ENCODE measurements around the gene SORCS1.

Gene SORCS1

DNA sequence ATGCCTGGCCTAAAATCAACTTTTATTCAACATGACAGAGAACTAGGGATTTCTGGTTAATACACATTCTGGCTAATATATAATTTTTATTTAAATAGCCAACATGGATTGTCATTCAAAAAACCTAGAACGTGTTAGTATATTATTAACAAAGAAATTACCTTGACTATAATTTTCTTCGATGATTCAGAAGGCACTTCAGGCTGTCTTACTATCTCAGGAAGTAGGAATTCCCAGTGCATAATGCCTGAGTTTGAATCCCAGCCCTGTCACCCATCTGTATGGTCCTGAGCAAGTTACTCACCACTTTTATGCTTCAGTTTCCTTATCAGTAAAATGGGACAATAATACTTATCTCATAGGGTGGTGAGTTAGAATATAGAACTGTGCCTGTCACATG, 106.2 kb downstream of the SORCS1 start:
- Histone ChIP-seq H3K9me3 (ENCODE audit: insufficient read depth, low read length) (no peaks in the 10 kb centered on the region), H3K36me3 (ENCODE audit: low read length) (no peaks in the 10 kb centered on the region), H2AFZ (ENCODE audit: low read depth, low read length, severe bottlenecking) (no peak overlapping the region), H3F3A (ENCODE audit: insufficient read depth) (no peaks in the 10 kb centered on the region), H4K20me1 (ENCODE audit: low read depth, low read length) (no peaks in the 10 kb centered on the region), H3K9ac (ENCODE audit: low read length) (no peak overlapping the region), H3K27me3 (ENCODE audit: low read length) (no peaks in the 10 kb centered on the region), H3K4me3 (ENCODE audit: insufficient read depth, low read length, poor library complexity, severe bottlenecking) (no peak overlapping the region), H3K9me2 (replicated peaks; ENCODE audit: insufficient read depth, low read length) (no peaks in the 10 kb centered on the region), H3K79me2 (ENCODE audit: insufficient read depth, low read length) (no peaks in the 10 kb centered on the region), H3K4me2 (ENCODE audit: low read depth, low read length, poor library complexity, severe bottlenecking) (no peak overlapping the region), H3K27ac (ENCODE audit: low read depth, low read length) (no peak overlapping the region)
- TF ChIP-seq, protein P1, sequence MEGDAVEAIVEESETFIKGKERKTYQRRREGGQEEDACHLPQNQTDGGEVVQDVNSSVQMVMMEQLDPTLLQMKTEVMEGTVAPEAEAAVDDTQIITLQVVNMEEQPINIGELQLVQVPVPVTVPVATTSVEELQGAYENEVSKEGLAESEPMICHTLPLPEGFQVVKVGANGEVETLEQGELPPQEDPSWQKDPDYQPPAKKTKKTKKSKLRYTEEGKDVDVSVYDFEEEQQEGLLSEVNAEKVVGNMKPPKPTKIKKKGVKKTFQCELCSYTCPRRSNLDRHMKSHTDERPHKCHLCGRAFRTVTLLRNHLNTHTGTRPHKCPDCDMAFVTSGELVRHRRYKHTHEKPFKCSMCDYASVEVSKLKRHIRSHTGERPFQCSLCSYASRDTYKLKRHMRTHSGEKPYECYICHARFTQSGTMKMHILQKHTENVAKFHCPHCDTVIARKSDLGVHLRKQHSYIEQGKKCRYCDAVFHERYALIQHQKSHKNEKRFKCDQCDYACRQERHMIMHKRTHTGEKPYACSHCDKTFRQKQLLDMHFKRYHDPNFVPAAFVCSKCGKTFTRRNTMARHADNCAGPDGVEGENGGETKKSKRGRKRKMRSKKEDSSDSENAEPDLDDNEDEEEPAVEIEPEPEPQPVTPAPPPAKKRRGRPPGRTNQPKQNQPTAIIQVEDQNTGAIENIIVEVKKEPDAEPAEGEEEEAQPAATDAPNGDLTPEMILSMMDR (IDR thresholded peaks at IDR 0.05; ENCODE audit: insufficient read depth, low read length, poor library complexity, severe bottlenecking), result no peak
- no peak for TF ChIP-seq EZH2phosphoT487 (conservative IDR thresholded peaks at IDR 0.05; ENCODE audit: low read length)

GRCh38 chr10:107056182-107056581, 108.3 kb downstream of the SORCS1 start:
- Histone ChIP-seq H3K36me3 (ENCODE audit: low read length) (no peaks in the 10 kb centered on the region), H2AFZ (ENCODE audit: low read depth, low read length, severe bottlenecking) (no peak overlapping the region), H3K27me3 (ENCODE audit: low read length) (no peaks in the 10 kb centered on the region), H3F3A (ENCODE audit: insufficient read depth) (no peaks in the 10 kb centered on the region), H3K27ac (ENCODE audit: low read depth, low read length) (no peak overlapping the region), H3K79me2 (ENCODE audit: insufficient read depth, low read length) (no peaks in the 10 kb centered on the region), H3K4me3 (ENCODE audit: insufficient read depth, low read length, poor library complexity, severe bottlenecking) (no peak overlapping the region), H3K9me2 (replicated peaks; ENCODE audit: insufficient read depth, low read length) (no peaks in the 10 kb centered on the region), H3K9ac (ENCODE audit: low read length) (no peak overlapping the region), H4K20me1 (ENCODE audit: low read depth, low read length) (no peaks in the 10 kb centered on the region), H3K9me3 (ENCODE audit: insufficient read depth, low read length) (no peaks in the 10 kb centered on the region), H3K4me2 (ENCODE audit: low read depth, low read length, poor library complexity, severe bottlenecking) (no peak overlapping the region)
- TF ChIP-seq, protein P1 (IDR thresholded peaks at IDR 0.05; ENCODE audit: insufficient read depth, low read length, poor library complexity, severe bottlenecking), result no peak
- TF ChIP-seq EZH2phosphoT487 (conservative IDR thresholded peaks at IDR 0.05; ENCODE audit: low read length), result no peak

GRCh38 chr10:107054469-107055156, 109.9 kb downstream of the SORCS1 start:
- TF ChIP-seq EZH2phosphoT487 (conservative IDR thresholded peaks at IDR 0.05; ENCODE audit: low read length), result no peak
- TF ChIP-seq, protein P1 (IDR thresholded peaks at IDR 0.05; ENCODE audit: insufficient read depth, low read length, poor library complexity, severe bottlenecking), result no peak
- H3K9me3 ChIP-seq (ENCODE audit: insufficient read depth, low read length), result no peaks in the 10 kb centered on the region
- no peaks in the 10 kb centered on the region for H3K9me2 ChIP-seq (replicated peaks; ENCODE audit: insufficient read depth, low read length)
- H3K27ac ChIP-seq (ENCODE audit: low read depth, low read length), result no peak overlapping the region
- no peaks in the 10 kb centered on the region for H3F3A ChIP-seq (ENCODE audit: insufficient read depth)
- H4K20me1 ChIP-seq (ENCODE audit: low read depth, low read length), result no peaks in the 10 kb centered on the region
- no peak overlapping the region for H3K4me2 ChIP-seq (ENCODE audit: low read depth, low read length, poor library complexity, severe bottlenecking)
- no peak overlapping the region for H2AFZ ChIP-seq (ENCODE audit: low read depth, low read length, severe bottlenecking)
- H3K9ac ChIP-seq (ENCODE audit: low read length), result no peak overlapping the region
- H3K4me3 ChIP-seq (ENCODE audit: insufficient read depth, low read length, poor library complexity, severe bottlenecking), result no peak overlapping the region
- H3K36me3 ChIP-seq (ENCODE audit: low read length), result no peaks in the 10 kb centered on the region
- H3K79me2 ChIP-seq (ENCODE audit: insufficient read depth, low read length), result no peaks in the 10 kb centered on the region
- no peaks in the 10 kb centered on the region for H3K27me3 ChIP-seq (ENCODE audit: low read length)
